HG03575 (cell line): ENCODE data around the gene MPP2.

ENCODE experiments used
- ATAC-seq: cut with Tn5 transposase; IDR thresholded peaks from one replicate; pipeline ENCODE4 v1.9.1; 2021; ENCODE audit not compliant: unreplicated experiment, insufficient number of reproducible peaks, low FRiP score; ENCODE audit errors: extremely low read depth

The MPP2 gene

GRCh38 chr17:43832976-43833829, 74.1 kb downstream of the MPP2 start, which contains the start of gene MPP3:
MPP3 (minus strand) TSS chr17:43833146; CDS start chr17:43831906, 1,240 bp downstream.
- no peak for ATAC-seq

GRCh38 chr17:43832168-43832975, 75.0 kb downstream of the MPP2 start:
- ATAC-seq = no peak

GRCh38 chr17:43831633-43832032, 75.7 kb downstream of the MPP2 start:
- no peak for ATAC-seq

- ATAC-seq = no peak
Observed at GRCh38 chr17:43830510-43831140, 76.7 kb downstream of the MPP2 start.

DNA sequence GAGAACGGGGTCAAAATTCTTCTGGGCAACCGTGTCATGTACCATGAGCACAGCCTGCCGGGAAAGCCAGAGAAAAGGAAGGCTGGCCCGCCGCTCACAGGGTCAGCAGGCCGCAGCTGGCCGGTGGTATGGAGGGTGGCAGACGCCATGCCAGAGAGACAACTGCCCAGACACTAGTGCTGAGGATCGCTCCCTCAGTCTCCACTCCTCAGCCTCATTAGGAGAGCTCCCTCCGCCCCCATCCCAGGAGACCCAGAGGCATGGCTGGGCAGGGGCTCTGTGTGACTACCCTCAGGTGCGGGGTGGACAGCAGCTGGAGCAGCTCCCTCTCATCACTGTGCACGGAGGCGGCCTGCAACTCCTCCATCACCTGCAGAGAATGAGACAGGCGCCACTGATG, 77.6 kb downstream of the MPP2 start:
- ATAC-seq = no peak

GRCh38 chr17:43827596-43827995, 79.7 kb downstream of the MPP2 start:
- ATAC-seq = no peak

- ATAC-seq = no peak
Observed at GRCh38 chr17:43826206-43826605, 81.1 kb downstream of the MPP2 start.

DNA sequence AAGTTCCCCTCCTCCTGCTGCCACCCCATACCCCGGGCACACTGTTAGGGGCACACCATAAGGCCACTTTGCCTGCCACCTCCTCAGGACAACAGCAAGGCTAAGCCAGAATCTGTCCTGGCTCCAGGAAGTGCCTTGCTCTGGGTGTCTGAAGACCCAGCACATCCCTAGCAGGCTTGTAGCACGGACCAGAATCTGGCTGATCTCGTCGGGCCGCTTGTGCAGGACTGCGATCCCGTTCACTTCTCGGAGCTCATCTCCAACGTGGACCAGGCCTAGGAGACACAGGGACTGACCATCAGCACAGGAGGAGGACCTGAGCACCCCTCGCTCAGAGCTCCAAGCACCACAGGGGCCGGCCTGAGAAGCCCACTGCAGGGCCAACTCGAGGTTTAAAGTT, 81.8 kb downstream of the MPP2 start:
- ATAC-seq = no peak
